NB4 (cell line): ENCODE measurements around the gene NBEAL2.

Experiments used
- POLR2A ChIP-seq: IDR thresholded peaks from 2 replicates; pipeline ENCODE4 v1.6.1; 2011; ENCODE audit warnings: mild to moderate bottlenecking; ENCODE audit not compliant: insufficient read length; ENCODE audit errors: extremely low read depth
- TF ChIP-seq, protein P1 (sequence below): IDR thresholded peaks from one replicate; pipeline ENCODE4 v1.5.1; 2012; ENCODE audit warnings: low read depth, low read length

GRCh38 chr3:46984591-46985459, 5.4 kb downstream of the NBEAL2 start:
- no peak for TF ChIP-seq POLR2A
- TF ChIP-seq, protein P1, sequence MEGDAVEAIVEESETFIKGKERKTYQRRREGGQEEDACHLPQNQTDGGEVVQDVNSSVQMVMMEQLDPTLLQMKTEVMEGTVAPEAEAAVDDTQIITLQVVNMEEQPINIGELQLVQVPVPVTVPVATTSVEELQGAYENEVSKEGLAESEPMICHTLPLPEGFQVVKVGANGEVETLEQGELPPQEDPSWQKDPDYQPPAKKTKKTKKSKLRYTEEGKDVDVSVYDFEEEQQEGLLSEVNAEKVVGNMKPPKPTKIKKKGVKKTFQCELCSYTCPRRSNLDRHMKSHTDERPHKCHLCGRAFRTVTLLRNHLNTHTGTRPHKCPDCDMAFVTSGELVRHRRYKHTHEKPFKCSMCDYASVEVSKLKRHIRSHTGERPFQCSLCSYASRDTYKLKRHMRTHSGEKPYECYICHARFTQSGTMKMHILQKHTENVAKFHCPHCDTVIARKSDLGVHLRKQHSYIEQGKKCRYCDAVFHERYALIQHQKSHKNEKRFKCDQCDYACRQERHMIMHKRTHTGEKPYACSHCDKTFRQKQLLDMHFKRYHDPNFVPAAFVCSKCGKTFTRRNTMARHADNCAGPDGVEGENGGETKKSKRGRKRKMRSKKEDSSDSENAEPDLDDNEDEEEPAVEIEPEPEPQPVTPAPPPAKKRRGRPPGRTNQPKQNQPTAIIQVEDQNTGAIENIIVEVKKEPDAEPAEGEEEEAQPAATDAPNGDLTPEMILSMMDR = no peak
